Suprapubic skin (tissue), 4 donors: ENCODE measurements around the gene MAP1B. TPM values are rescaled to one million over a fixed set of nuclear protein-coding genes. Genes with fewer than 3 reads are reported as not detected.

Experiments used
- DNase-seq, 2 donors: peaks; one replicate each; pipeline ENCODE4 v3.0.0-alpha.2; 2019; ENCODE audit warnings: low spot score in 2 of 2
- H3K27ac ChIP-seq: fragments of 200-600 bp; sonication (generic); one replicate; pipeline ENCODE4 v1.5.1; 2019
- H3K27me3 ChIP-seq: fragments of 200-600 bp; sonication (generic); one replicate; pipeline ENCODE4 v1.5.1; 2019
- H3K36me3 ChIP-seq: fragments of 200-600 bp; sonication (generic); one replicate; pipeline ENCODE4 v1.5.1; 2019
- H3K4me1 ChIP-seq: fragments of 200-600 bp; sonication (generic); one replicate; pipeline ENCODE4 v1.5.1; 2019
- H3K4me3 ChIP-seq: fragments of 200-600 bp; sonication (generic); one replicate; pipeline ENCODE4 v1.5.1; 2019; ENCODE audit warnings: mild to moderate bottlenecking
- H3K9me3 ChIP-seq: fragments of 200-600 bp; sonication (generic); one replicate; pipeline ENCODE4 v1.5.1; 2019
- EP300 ChIP-seq: sonication (generic); formaldehyde crosslinking; IDR thresholded peaks from one replicate; pipeline ENCODE4 v1.6.1; 2017; ENCODE audit warnings: antibody characterized with exemption
- POLR2A ChIP-seq, 2 donors: fragments of 450-650 bp; IDR thresholded peaks; one replicate each; pipeline ENCODE4 v1.6.1; 2017; ENCODE audit warnings: antibody characterized with exemption in 2 of 2, mild to moderate bottlenecking in 2 of 2, moderate library complexity in 2 of 2
- POLR2AphosphoS5 ChIP-seq, 3 donors: sonication (generic); formaldehyde crosslinking; IDR thresholded peaks; one replicate each; pipeline ENCODE4 v1.6.1; 2017; ENCODE audit warnings: antibody characterized with exemption in 3 of 3
- WGBS: methylation state at CpG from one replicate; pipeline ENCODE4 v1.1.5; 2018; 5-methylcytosine and 5-hydroxymethylcytosine counted together
- total RNA-seq, 4 donors: library from RNA; depleted of rRNA; stranded (reverse); fragments of >200 nt; gene quantifications; one replicate each; pipeline ENCODE4 v1.1.0, GENCODE V29; 2016
- TF ChIP-seq, protein P1 (sequence below), 2 donors: fragments of 200-600 bp in 1 of 2; fragments of 450-650 bp in 1 of 2; sonication (generic) in 1 of 2; IDR thresholded peaks; one replicate each; pipeline ENCODE4 v1.5.1; 2016 to 2019; ENCODE audit warnings: antibody characterized with exemption in 2 of 2, mild to moderate bottlenecking in 1 of 2, moderate library complexity in 1 of 2

Gene MAP1B
- total RNA-seq, 4 donors from 2014 or later: 38.1 to 172 (median 67.5) TPM

DNA sequence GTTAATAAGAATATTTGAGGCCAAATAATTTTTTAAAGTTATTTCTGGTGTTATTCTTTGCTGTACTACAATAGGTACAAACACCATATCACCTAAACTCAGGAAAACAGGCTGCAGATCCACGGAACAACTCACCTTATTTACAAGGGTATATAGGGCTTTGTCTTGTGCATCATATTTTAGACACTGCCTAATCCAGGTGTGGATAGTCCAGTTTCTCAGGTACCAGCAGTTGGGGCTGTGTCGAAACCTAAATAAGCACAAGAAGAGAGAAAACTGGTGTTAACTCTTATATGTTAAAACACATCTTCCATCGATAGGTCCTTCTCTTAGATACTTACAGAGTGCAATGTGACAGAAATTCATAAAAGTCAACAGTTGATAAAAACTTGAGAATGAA lies 130.6 kb downstream of the MAP1B start:
- TF ChIP-seq POLR2A (IDR thresholded peaks at IDR 0.05): no peak
- no peak for TF ChIP-seq EP300
- TF ChIP-seq POLR2AphosphoS5 (IDR thresholded peaks at IDR 0.05): no peak
- TF ChIP-seq, protein P1, sequence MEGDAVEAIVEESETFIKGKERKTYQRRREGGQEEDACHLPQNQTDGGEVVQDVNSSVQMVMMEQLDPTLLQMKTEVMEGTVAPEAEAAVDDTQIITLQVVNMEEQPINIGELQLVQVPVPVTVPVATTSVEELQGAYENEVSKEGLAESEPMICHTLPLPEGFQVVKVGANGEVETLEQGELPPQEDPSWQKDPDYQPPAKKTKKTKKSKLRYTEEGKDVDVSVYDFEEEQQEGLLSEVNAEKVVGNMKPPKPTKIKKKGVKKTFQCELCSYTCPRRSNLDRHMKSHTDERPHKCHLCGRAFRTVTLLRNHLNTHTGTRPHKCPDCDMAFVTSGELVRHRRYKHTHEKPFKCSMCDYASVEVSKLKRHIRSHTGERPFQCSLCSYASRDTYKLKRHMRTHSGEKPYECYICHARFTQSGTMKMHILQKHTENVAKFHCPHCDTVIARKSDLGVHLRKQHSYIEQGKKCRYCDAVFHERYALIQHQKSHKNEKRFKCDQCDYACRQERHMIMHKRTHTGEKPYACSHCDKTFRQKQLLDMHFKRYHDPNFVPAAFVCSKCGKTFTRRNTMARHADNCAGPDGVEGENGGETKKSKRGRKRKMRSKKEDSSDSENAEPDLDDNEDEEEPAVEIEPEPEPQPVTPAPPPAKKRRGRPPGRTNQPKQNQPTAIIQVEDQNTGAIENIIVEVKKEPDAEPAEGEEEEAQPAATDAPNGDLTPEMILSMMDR (IDR thresholded peaks at IDR 0.05): no peak
- no peaks in the 10 kb centered on the region for H3K27me3 ChIP-seq
- no peak overlapping the region for H3K4me3 ChIP-seq
- H3K9me3 ChIP-seq: no peaks in the 10 kb centered on the region
- DNase-seq: no peak
- no peak overlapping the region for H3K27ac ChIP-seq
- H3K36me3 ChIP-seq: peaks cover 16% of the 10 kb centered on the region
- 93% methylated on average over 3 of the region's 3 CpGs for WGBS
- H3K4me1 ChIP-seq: peaks cover 21% of the 10 kb centered on the region

DNA sequence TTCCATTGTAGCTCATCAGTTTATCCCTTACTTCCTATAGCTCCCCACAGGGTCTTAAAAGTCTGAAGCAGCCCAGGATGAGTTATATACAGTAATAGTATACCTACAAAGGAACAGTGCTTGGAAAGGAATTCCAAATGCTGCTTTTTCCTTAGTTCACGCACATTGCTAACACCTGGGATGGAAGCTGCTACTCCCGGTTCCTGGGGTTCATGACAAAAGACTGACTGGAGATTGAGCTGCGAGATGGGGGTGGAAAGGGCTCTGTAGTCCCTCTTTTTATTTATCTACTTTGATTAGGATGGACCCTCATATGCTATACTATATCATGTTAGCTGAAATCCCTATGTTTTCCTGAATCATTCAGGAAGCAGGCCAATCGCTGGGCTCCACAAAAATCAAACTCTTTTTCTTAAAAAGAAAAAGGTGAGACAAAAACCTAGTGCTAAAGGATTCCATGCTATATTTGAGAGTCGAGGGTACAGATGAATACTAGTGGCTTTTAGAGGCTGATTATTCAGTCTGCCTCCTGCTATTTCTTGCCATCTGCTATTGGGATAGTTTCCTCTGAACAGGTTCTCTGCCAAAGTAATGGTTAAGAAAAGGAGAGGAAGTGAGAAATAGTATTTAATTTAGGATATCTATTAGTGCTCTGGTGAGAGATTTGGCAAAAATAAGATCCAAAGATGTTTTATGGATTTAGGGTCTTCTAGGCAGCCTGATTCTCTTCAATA lies 131.6 kb downstream of the MAP1B start:
- TF ChIP-seq POLR2A (IDR thresholded peaks at IDR 0.05) (no peak), POLR2AphosphoS5 (IDR thresholded peaks at IDR 0.05) (no peak), EP300 (no peak)
- TF ChIP-seq, protein P1 (IDR thresholded peaks at IDR 0.05): no peak
- Histone ChIP-seq H3K27me3 (no peaks in the 10 kb centered on the region), H3K27ac (no peak overlapping the region), H3K4me1 (peaks cover 12% of the 10 kb centered on the region), H3K9me3 (no peaks in the 10 kb centered on the region), H3K4me3 (no peak overlapping the region), H3K36me3 (peaks cover 16% of the 10 kb centered on the region)
- DNase-seq: no peak
- 87% methylated on average over 5 of the region's 5 CpGs for WGBS

DNA sequence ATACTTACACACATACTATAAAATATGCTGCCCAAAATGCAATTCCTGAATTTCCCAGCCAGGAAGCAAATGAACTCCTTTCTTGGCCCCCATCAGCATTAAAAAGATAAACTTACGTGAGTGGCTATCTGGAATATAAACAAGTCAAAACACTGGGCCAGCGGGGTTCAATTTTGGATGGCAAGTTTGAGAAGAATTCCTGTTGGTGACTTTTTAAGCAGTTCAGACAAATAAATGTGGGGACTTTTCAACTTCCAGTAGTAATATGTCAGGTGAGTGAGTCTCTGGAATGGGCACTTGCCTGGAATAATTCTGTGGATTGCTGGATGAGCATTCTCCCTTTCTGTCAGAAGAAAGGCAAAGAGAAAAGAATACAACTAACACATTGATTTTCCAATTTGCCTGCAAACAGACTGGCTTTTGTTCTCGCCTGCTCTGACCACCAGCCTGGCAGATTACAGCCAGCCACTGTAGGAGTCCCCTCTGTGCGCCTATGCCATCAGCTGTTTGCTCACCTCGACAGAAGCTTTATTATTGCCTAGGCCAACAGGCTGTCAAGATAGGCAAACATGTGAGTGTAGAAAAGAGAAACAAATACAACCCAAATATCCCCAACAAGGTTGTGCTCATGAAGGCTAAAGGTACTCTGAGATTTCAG lies 134.2 kb downstream of the MAP1B start:
- Histone ChIP-seq H3K9me3 (no peaks in the 10 kb centered on the region), H3K27me3 (no peaks in the 10 kb centered on the region)

DNA sequence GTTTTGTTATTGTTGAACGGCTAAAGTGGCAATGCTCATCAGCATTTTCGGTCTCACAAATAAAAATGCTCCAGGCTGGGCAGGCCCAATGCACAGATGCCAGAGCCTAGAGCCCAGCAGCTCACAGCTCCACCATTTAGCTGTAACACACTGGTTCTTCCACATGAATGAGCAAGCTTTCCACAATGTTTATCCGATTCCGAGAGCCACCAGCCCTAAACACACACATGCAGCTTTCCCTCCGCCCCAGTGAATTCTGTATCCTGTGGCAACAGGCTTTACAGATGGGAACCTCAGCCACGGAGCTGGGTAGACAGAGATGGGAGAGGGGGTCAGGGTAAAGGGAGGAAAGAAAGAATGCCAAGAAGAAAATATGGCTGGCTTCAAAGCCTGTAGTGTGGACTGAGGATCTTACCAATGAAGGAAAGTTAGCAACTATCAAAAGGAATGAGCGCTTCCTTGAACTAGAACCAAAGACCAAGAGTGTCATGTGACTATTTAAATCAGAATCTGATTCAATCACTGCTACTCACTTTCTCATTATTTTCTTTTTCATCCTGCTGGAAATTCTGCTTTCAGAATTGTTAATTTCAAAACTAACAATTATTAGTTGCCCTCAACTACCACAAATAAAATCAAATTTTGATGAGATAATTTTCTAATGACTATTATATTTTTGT lies 135.7 kb downstream of the MAP1B start:
- H3K4me3 ChIP-seq: no peak overlapping the region
- H3K9me3 ChIP-seq: no peaks in the 10 kb centered on the region
- WGBS: 96% methylated on average over 7 of the region's 7 CpGs
- no peak for DNase-seq
- peaks cover under 1% of the 10 kb centered on the region for H3K36me3 ChIP-seq
- H3K27me3 ChIP-seq: no peaks in the 10 kb centered on the region
- H3K4me1 ChIP-seq: peaks cover 20% of the 10 kb centered on the region
- H3K27ac ChIP-seq: no peak overlapping the region
- TF ChIP-seq POLR2A (IDR thresholded peaks at IDR 0.05): no peak
- no peak for TF ChIP-seq POLR2AphosphoS5 (IDR thresholded peaks at IDR 0.05)
- no peak for TF ChIP-seq EP300
- TF ChIP-seq, protein P1 (IDR thresholded peaks at IDR 0.05): no peak

More for the DNA sequence above, 134.2 kb downstream of the MAP1B start:
- H3K27ac ChIP-seq: no peak overlapping the region
- H3K36me3 ChIP-seq: peaks cover 12% of the 10 kb centered on the region
- 83% methylated on average over 5 of the region's 5 CpGs for WGBS
- no peak for DNase-seq
- peaks cover 6% of the 10 kb centered on the region for H3K4me1 ChIP-seq
- TF ChIP-seq, protein P1 (IDR thresholded peaks at IDR 0.05): no peak
- TF ChIP-seq POLR2A (IDR thresholded peaks at IDR 0.05) (no peak), POLR2AphosphoS5 (IDR thresholded peaks at IDR 0.05) (no peak), EP300 (no peak)
- H3K4me3 ChIP-seq: no peak overlapping the region

- no peaks in the 10 kb centered on the region for H3K9me3 ChIP-seq
- no peaks in the 10 kb centered on the region for H3K36me3 ChIP-seq
- WGBS: 97% methylated on average over 2 of the region's 2 CpGs
- TF ChIP-seq POLR2A (IDR thresholded peaks at IDR 0.05) (no peak), EP300 (no peak), POLR2AphosphoS5 (IDR thresholded peaks at IDR 0.05) (no peak)
- TF ChIP-seq, protein P1 (IDR thresholded peaks at IDR 0.05): no peak
- no peak for DNase-seq
- H3K27me3 ChIP-seq: no peaks in the 10 kb centered on the region
- peaks cover 25% of the 10 kb centered on the region for H3K4me1 ChIP-seq
- H3K27ac ChIP-seq: no peak overlapping the region
- no peak overlapping the region for H3K4me3 ChIP-seq
These were observed 136.4 kb downstream of the MAP1B start for GRCh38 chr5:72243706-72244105.
